ENCODE results near the gene OPTN. TPM values are rescaled to one million over a fixed set of nuclear protein-coding genes. Genes with fewer than 3 reads are reported as not detected.

The OPTN gene
- total RNA-seq, 2 experiments from 2014 or later: 196 to 197 TPM

DNA sequence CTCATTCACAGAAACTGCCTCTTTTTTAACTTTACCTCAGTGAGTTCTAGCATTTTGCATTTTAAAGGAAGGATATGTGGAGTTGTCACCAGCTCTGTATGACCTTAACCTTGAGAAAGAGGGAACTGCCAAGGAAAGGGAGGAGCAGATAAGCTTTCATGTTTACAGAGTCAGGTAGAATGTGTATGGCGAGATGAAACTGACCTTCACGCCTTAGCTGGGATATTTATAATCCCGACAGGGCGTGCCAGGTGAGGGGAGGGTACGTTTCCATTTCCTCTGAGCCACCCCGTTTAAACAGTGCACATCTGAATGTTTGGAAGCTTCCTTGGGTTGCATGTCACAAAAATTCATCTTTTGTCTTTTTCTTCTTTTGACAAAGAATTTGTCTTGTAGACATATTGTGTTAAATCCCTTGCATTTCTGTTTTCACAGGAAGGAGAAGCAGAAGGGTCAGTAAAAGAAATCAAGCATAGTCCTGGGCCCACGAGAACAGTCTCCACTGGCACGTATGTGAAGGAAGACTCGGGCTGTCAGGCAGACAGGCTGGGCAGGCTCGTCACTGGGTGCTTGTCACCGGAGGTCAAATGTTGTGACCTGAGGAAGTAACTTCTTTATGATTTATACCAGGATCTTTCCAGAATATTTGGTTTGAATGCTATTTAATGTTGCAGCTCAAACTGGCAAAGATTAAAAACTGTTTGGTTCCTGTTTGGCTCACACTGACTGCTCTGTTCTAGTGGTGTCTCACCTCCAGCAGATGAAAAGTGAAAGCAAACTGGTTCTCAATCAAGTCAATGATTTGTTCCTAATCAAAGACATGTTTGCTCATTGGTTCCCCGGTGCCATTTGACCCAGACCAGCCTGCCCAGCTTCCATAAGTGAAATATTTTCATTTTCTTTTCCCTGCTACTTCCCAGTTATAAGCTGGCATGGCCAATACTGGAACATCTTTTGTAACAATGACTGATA, 16.2 kb downstream of the OPTN start:
- Mint-ChIP-seq H3K27ac (peak overlapping the region; percentile 83), H3K4me3 (peak overlapping the region; percentile 59), H3K4me1 (peaks cover 32% of the 10 kb centered on the region), H3K9me3 (no peaks in the 10 kb centered on the region), H3K27me3 (no peaks in the 10 kb centered on the region), H3K36me3 (ENCODE audit: low read depth) (peaks cover 76% of the 10 kb centered on the region)
- ChIA-PET POLR2A (interaction anchor here (0.8 to 2.3 kb wide), 7 partner anchors 8 to 46 kb away, joined by 3 to 14 read pairs (median 4); partner anchors contain the start of genes MCM10 and OPTN), CTCF (interaction anchor here (1.7 kb wide), 1 partner anchor 16 kb away, joined by 10 read pairs; the partner anchor contains the start of gene OPTN)
- DNase-seq: peak; percentile 23

DNA sequence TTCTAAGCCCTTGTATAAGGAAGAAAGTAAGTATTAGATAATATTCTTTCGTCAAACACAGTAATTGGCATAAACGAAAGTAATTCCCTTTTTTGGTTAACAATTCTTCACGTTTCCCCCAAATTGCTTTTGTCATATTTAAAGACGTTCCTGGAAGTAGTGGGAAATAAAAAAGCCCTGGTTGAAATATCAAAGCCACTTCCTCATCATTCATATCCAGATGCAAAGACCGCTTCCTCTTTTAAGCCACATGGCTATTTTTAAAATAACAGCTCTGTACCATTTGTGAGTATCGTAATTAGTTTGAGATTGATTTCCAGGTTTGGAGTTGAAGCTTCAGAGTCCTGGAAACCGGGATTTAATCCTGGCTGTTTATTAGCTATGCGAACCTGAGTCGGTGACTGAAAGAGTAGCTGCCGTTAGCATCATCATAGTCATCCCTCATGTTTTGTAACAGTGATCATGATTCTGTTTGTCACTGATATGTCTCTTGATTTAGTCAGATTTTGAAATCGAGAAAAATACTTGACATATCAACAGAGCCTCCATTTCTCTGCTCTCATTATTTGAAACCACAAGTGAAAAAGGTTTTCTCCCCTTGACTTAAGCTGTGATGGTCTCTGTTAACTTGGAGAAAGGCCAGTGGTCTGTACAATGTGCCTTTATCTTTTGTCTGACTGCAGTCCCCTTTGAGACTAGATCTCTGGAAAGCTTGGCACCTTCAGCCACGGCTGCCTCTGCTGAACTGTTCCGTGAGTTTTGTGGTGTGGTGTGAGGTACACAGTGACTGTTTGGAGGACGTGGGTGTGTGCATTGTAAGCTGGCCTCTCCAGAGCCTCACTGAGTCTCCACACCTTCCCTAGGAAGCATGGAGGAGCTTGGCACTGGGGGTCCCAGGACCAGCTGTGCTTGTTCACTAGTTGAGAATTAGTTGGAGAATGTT, 18.1 kb downstream of the OPTN start:
- H3K4me3 Mint-ChIP-seq: no peak overlapping the region
- H3K27me3 Mint-ChIP-seq: no peaks in the 10 kb centered on the region
- DNase-seq: no peak
- POLR2A ChIA-PET: interaction anchor here (0.7 to 2.7 kb wide), 4 partner anchors 10 to 21 kb away, joined by 4 to 12 read pairs (median 6); partner anchors contain the start of gene OPTN
- peaks cover 83% of the 10 kb centered on the region for H3K36me3 Mint-ChIP-seq (ENCODE audit: low read depth)
- CTCF ChIA-PET: interaction anchor here (1.1 to 1.6 kb wide), 2 partner anchors 13 to 19 kb away, joined by 3 to 5 read pairs; partner anchors contain the start of gene OPTN
- peaks cover 31% of the 10 kb centered on the region for H3K4me1 Mint-ChIP-seq
- no peak overlapping the region for H3K27ac Mint-ChIP-seq
- H3K9me3 Mint-ChIP-seq: no peaks in the 10 kb centered on the region

DNA sequence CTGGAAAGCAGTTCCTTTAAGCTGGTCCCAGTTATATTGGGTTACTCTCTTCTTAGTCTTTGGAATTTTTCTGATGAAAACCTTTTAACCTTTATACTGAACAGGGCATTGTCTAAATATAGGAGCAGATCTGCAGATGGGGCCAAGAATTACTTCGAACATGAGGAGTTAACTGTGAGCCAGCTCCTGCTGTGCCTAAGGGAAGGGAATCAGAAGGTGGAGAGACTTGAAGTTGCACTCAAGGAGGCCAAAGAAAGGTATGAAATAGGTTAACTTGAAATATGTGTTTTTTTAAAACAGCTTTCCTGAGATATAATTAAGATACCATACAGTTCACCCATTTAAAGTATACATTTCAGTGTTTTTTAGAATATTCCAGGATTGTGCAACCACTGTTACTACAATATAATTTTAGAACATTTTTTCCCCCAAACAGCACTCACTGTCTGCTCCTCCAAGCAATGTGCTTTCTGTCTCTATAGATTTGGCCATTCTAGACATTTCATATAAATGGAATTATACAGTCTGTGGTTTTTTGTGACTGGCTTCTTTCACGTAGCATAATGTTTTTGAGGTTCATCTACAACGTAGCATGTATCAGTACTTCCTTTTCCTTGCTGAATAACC, 18.9 kb downstream of the OPTN start:
- POLR2A ChIA-PET: interaction anchor here (2.0 to 2.7 kb wide), 2 partner anchors 11 to 19 kb away, joined by 8 to 12 read pairs; partner anchors contain the start of gene OPTN
- no peaks in the 10 kb centered on the region for H3K27me3 Mint-ChIP-seq
- H3K27ac Mint-ChIP-seq: no peak overlapping the region
- H3K36me3 Mint-ChIP-seq (ENCODE audit: low read depth): peaks cover 83% of the 10 kb centered on the region
- H3K4me1 Mint-ChIP-seq: peaks cover 31% of the 10 kb centered on the region
- no peak for DNase-seq
- no peak overlapping the region for H3K4me3 Mint-ChIP-seq
- CTCF ChIA-PET: interaction anchor here (1.6 kb wide), 1 partner anchor 14 kb away, joined by 5 read pairs; no protein-coding TSS in a partner anchor
- H3K9me3 Mint-ChIP-seq: no peaks in the 10 kb centered on the region

DNA sequence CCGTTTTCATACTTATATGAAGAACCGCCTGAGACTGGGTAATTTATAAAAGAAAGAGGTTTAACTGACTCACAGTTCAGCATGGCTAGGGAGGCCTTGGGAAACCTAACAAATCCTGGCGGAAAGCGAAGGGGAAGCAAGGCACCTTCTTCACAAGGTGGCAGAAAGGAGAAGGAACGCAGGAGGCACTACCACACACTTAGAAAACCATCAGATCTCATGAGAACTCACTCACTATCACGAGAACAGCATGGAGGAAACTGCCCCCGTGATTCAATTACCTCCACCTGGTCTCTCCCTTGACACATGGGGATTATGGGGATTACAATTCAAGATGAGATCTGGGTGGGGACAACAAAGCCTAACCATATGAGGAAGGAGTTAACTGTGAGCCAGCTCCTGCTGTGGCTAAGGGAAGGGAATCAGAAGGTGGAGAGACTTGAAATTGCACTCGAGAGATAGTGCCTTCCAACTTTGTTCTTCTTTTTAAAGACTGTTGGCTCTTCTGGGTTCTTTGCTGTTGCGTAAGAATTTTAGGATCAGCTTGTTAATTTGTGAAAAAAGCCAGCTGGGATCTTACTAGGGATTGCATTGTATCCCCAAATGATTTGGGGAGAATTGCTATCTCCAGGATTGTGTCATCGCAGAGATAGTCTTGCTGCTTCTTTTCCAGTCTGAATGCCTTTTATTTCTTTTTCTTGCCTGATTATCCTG, 21.0 kb downstream of the OPTN start:
- ChIA-PET CTCF (no interaction called here), POLR2A (no interaction called here)
- no peak for DNase-seq
- Mint-ChIP-seq H3K4me3 (no peak overlapping the region), H3K4me1 (peaks cover 21% of the 10 kb centered on the region), H3K27me3 (no peaks in the 10 kb centered on the region), H3K9me3 (no peaks in the 10 kb centered on the region), H3K27ac (no peak overlapping the region), H3K36me3 (ENCODE audit: low read depth) (peaks cover 91% of the 10 kb centered on the region)

DNA sequence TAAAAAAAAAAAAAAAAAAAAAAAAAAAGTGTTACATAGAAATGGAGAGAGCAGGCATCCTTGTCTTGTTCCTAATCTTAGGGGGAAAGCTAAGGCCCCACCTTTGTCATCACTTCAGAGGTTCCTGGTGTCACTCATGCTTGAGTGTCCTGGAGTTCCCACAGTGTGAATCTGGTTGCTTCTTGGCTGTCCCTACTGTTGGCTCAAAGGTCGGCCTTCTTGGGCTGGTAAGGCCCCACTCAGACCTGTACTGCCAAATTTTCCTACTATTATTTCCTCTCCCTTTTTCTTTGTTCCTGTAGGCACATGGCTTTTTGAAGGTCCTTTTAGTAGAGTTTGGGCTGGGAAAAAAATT, 21.5 kb downstream of the OPTN start:
- Mint-ChIP-seq H3K4me1 (peaks cover 16% of the 10 kb centered on the region), H3K4me3 (no peak overlapping the region), H3K27me3 (no peaks in the 10 kb centered on the region), H3K9me3 (no peaks in the 10 kb centered on the region), H3K36me3 (ENCODE audit: low read depth) (peaks cover 90% of the 10 kb centered on the region), H3K27ac (no peak overlapping the region)
- POLR2A ChIA-PET: no interaction called here
- no peak for DNase-seq
- CTCF ChIA-PET: no interaction called here

DNA sequence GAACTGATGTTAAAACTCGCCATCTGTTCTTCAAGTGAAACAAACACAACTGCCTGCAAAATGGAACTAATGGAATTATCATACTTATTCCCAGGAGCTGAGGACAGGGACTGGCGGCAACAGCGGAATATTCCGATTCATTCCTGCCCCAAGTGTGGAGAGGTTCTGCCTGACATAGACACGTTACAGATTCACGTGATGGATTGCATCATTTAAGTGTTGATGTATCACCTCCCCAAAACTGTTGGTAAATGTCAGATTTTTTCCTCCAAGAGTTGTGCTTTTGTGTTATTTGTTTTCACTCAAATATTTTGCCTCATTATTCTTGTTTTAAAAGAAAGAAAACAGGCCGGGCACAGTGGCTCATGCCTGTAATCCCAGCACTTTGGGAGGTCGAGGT, 36.7 kb downstream of the OPTN start:
- no peak overlapping the region for H3K27ac Mint-ChIP-seq
- no peaks in the 10 kb centered on the region for H3K9me3 Mint-ChIP-seq
- ChIA-PET CTCF (no interaction called here), POLR2A (no interaction called here)
- no peak overlapping the region for H3K4me3 Mint-ChIP-seq
- no peak for DNase-seq
- no peaks in the 10 kb centered on the region for H3K27me3 Mint-ChIP-seq
- peaks cover 85% of the 10 kb centered on the region for H3K36me3 Mint-ChIP-seq (ENCODE audit: low read depth)
- no peaks in the 10 kb centered on the region for H3K4me1 Mint-ChIP-seq

DNA sequence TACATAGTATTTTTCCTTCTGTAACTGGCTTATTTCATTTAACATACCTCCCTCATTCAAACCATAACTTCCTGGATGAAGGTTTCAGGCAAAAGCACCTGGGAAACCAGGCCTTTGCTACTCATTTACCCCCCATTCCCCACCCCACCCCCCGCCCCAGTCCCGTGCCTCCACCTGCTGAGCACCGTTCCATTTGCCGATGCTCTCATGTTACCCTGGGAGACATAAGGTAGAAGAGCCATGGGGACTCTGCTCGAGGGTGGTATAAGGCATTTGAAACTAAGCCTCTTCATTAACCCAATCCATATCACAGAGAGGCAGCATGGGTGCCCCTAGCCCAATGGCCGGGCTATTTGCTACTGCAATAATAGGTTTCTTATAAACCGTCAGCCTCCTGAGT, 39.2 kb downstream of the OPTN start:
- peaks cover 90% of the 10 kb centered on the region for H3K36me3 Mint-ChIP-seq (ENCODE audit: low read depth)
- POLR2A ChIA-PET: interaction anchor here (1.6 kb wide), 1 partner anchor 25 kb away, joined by 4 read pairs; no protein-coding TSS in a partner anchor

DNA sequence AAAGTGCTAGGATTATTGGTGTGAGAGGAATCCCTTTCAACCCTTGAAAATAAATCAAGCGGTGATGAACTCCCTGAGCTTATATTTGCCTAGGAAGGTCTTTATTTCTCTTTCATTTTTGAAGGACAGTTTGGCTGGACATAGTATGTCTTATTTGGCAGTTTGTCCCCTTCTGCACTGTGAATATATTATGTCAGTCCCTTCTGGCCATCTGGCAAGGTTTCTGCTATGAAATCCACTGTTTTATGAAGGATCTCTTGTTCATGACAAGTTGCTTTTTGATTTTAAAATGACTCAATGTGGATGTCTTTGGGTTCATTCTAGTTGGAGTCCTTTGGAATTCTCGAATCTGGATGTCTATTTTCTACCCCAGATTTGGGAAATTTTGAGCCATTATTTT, 39.7 kb downstream of the OPTN start:
- no peak overlapping the region for H3K27ac Mint-ChIP-seq
- DNase-seq: no peak
- no peaks in the 10 kb centered on the region for H3K4me1 Mint-ChIP-seq
- ChIA-PET POLR2A (no interaction called here), CTCF (no interaction called here)
- H3K27me3 Mint-ChIP-seq: no peaks in the 10 kb centered on the region
- peaks cover 5% of the 10 kb centered on the region for H3K9me3 Mint-ChIP-seq
- no peak overlapping the region for H3K4me3 Mint-ChIP-seq
- H3K36me3 Mint-ChIP-seq (ENCODE audit: low read depth): peaks cover 90% of the 10 kb centered on the region

More for the DNA sequence above, 39.2 kb downstream of the OPTN start:
- DNase-seq: no peak
- H3K4me3 Mint-ChIP-seq: no peak overlapping the region
- no peak overlapping the region for H3K27ac Mint-ChIP-seq
- no peaks in the 10 kb centered on the region for H3K4me1 Mint-ChIP-seq
- CTCF ChIA-PET: no interaction called here
- no peaks in the 10 kb centered on the region for H3K27me3 Mint-ChIP-seq
- no peaks in the 10 kb centered on the region for H3K9me3 Mint-ChIP-seq

DNA sequence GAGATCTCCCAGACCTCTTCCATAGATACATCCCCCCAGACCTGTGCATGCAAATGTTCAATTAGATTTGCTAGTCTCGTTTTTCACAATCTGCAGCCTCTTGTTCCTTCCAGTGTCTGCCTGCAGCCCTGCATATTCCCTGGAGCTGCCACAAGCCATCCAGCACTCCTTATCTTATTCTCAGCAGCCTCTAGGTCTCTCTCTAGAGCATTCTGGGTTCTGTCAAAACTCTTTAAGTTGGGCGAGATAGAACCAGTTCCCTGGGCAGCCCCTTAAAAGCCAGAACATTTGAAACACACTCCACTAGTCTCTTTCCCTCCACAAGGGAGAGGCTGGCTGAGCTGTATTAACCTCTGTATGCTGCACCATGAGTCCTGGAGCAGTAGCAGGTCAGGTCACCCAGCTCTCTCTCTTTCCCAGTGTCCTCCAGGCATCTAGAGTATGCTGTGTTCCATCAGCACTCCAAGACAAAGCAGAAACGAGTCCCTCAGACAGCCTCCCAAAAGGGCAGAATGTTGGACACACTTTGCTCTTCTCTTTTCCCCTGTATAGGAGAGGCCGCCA, 40.7 kb downstream of the OPTN start:
- ChIA-PET POLR2A (interaction anchor here (1.6 kb wide), 1 partner anchor 25 kb away, joined by 4 read pairs; no protein-coding TSS in a partner anchor), CTCF (no interaction called here)
- peaks cover 87% of the 10 kb centered on the region for H3K36me3 Mint-ChIP-seq (ENCODE audit: low read depth)
- H3K9me3 Mint-ChIP-seq: peaks cover 10% of the 10 kb centered on the region
- no peak for DNase-seq
- H3K4me3 Mint-ChIP-seq: no peak overlapping the region
- no peaks in the 10 kb centered on the region for H3K4me1 Mint-ChIP-seq
- H3K27me3 Mint-ChIP-seq: no peaks in the 10 kb centered on the region
- no peak overlapping the region for H3K27ac Mint-ChIP-seq

DNA sequence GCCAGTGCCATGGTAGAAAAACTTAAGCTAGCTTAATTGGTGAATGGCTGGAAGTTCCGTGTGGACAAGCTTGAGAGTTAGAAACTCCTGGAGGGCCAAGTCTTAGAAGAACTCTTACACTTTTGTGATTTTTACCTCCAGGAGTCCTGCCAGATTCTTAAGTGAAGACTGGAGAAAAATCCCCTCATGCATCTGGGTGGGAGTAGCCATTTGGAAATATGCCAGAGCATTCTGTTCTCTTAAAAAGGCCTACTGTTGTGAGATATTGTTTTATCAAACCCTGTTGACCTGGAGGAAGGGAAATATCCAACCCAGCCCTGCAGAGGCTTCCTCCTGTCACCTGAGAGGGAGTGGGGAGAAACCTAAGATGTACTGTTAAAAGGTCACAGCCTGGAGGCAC, 43.8 kb downstream of the OPTN start:
- no peak for DNase-seq
- peaks cover 4% of the 10 kb centered on the region for H3K4me1 Mint-ChIP-seq
- H3K36me3 Mint-ChIP-seq (ENCODE audit: low read depth): peaks cover 61% of the 10 kb centered on the region
- H3K27me3 Mint-ChIP-seq: no peaks in the 10 kb centered on the region
- H3K4me3 Mint-ChIP-seq: no peak overlapping the region
- peaks cover 12% of the 10 kb centered on the region for H3K9me3 Mint-ChIP-seq
- ChIA-PET POLR2A (no interaction called here), CTCF (interaction anchor here (1.0 kb wide), 1 partner anchor 18 kb away, joined by 6 read pairs; the partner anchor contains the start of gene MCM10)
- no peak overlapping the region for H3K27ac Mint-ChIP-seq

DNA sequence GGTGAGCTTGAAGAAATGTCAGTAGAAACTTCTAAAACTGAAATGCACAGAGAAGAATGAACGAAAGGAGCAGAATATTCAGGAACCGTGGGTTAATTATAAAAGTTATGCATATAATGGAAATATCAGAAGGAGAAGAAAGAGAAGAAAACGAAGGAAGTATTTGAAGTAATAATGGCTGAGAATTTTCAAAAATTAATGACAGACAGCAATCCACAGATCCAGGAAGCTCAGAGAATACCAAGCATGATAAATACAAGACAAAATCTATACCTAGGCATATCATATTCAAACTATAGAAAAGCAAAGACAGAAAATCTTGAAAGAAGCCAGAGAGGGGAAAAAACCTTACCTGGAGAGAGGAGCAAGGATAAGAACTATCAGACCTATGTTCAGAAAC, 44.9 kb downstream of the OPTN start:
- Mint-ChIP-seq H3K9me3 (peaks cover 12% of the 10 kb centered on the region), H3K4me1 (peaks cover 4% of the 10 kb centered on the region), H3K4me3 (no peak overlapping the region), H3K27ac (no peak overlapping the region), H3K27me3 (no peaks in the 10 kb centered on the region), H3K36me3 (ENCODE audit: low read depth) (peaks cover 54% of the 10 kb centered on the region)
- CTCF ChIA-PET: no interaction called here
- POLR2A ChIA-PET: no interaction called here
- no peak for DNase-seq

DNA sequence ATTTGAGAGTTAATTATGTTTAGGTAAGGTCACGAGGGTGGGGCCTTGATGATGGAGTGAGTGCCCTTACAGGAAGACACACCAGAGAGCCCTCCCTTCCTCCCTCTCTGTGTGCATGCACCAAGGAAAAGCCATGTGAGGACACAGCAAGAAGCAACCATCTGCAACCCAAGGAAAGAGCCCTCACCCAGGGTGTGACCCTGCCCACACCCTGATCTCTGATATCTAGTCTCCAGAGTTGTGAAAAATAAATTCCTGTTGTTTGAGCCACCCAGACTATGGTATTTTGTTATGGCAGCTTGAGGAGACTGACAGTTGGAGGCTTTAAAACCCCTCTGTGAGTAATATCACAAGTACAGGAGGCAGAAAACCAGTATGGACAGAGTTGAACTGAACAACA, 46.4 kb downstream of the OPTN start:
- no peak for DNase-seq
- Mint-ChIP-seq H3K9me3 (peaks cover 12% of the 10 kb centered on the region), H3K27ac (no peak overlapping the region), H3K4me1 (peaks cover 4% of the 10 kb centered on the region), H3K4me3 (no peak overlapping the region), H3K27me3 (no peaks in the 10 kb centered on the region), H3K36me3 (ENCODE audit: low read depth) (peaks cover 39% of the 10 kb centered on the region)
- ChIA-PET CTCF (no interaction called here), POLR2A (interaction anchor here (2.0 kb wide), 1 partner anchor 15 kb away, joined by 5 read pairs; the partner anchor contains the start of gene MCM10)

Data from activated CD4-positive, alpha-beta memory T cell treated with anti-CD3 and anti-CD28 coated beads, Interleukin-2, amount 10 ng/mL, durations not matched to agents 7 days and 5 days (primary cell).